GM12873 (cell line): ENCODE data around the gene RPL18.

Experiments used
- TF ChIP-seq, protein P1 (sequence below): IDR thresholded peaks from 2 replicates; pipeline ENCODE4 v1.5.1; 2012; ENCODE audit warnings: low read depth, mild to moderate bottlenecking, moderate library complexity, low read length, control low read depth; ENCODE audit not compliant: insufficient read depth; ENCODE audit errors: missing control alignments

The RPL18 gene

DNA sequence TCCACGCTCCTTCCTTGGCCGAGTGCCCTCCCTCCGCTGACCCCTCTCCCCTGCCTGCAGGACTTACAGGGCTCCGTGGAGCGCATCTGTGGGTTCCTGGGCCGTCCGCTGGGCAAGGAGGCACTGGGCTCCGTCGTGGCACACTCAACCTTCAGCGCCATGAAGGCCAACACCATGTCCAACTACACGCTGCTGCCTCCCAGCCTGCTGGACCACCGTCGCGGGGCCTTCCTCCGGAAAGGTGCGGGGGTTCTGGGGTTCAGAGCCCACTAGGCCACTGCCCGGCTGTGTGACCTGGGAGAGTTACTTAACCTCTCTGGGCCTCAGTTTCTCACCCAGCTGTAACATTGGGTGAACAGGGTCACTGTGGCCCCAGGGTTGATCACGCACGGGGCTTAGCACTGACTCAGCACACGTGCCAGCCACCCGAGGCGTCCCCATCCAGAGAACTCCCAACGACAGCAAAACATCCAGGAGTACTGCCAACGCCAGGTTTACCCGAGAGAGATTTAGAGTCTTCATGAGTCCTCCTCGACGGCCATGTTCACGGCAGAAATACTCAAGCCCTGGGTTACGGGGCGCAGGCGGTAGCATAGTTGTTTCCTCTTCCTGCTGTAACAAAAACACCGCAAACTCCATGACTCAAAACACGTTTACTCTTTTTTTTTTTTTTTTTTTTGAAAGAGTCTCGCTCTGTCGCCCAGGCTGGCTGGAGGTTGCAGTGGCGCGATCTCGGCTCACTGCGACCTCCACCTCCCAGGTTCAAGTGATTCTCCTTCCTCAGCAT is 22.1 kb downstream of the RPL18 start:
- TF ChIP-seq, protein P1, sequence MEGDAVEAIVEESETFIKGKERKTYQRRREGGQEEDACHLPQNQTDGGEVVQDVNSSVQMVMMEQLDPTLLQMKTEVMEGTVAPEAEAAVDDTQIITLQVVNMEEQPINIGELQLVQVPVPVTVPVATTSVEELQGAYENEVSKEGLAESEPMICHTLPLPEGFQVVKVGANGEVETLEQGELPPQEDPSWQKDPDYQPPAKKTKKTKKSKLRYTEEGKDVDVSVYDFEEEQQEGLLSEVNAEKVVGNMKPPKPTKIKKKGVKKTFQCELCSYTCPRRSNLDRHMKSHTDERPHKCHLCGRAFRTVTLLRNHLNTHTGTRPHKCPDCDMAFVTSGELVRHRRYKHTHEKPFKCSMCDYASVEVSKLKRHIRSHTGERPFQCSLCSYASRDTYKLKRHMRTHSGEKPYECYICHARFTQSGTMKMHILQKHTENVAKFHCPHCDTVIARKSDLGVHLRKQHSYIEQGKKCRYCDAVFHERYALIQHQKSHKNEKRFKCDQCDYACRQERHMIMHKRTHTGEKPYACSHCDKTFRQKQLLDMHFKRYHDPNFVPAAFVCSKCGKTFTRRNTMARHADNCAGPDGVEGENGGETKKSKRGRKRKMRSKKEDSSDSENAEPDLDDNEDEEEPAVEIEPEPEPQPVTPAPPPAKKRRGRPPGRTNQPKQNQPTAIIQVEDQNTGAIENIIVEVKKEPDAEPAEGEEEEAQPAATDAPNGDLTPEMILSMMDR = no peak

DNA sequence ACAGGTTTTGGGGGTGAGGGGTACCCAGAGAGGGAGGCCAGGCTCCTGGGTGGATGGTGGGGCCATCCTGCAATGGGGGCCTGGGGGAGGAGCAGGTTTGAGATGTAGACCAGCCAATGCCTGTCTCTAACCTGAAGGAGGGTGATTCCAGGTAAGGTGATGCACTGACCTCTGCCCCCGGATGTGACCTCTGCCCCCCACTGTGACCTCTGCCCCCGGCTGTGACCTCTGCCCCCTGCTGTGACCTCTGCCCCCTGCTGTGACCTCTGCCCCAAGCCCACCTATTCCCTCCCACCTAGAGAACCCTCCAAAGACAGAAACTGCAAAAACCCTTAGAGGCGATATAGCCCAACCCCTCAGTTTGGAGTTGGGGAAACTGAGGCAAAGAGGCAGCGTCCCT is 22.7 kb downstream of the RPL18 start:
- TF ChIP-seq, protein P1 = no peak

DNA sequence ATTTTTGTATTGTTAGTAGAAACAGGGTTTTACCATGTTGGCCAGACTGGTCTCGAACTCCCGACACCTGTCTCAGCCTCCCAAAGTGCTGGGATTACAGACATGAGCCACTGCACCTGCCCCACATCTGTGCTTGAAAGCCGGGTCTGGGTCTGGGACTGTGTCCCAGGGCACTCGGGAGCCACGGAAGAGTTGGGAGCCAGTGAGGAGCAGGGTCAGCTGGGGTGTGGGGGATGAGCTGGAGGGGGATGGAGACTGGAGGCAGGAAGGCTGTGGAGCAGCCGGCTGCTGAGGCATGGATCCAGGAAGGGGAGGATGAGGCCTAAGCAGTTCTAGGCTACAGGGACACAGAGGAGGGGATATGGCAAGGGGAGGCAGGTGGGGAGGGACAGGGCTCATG is 23.1 kb downstream of the RPL18 start:
- TF ChIP-seq, protein P1 = no peak

DNA sequence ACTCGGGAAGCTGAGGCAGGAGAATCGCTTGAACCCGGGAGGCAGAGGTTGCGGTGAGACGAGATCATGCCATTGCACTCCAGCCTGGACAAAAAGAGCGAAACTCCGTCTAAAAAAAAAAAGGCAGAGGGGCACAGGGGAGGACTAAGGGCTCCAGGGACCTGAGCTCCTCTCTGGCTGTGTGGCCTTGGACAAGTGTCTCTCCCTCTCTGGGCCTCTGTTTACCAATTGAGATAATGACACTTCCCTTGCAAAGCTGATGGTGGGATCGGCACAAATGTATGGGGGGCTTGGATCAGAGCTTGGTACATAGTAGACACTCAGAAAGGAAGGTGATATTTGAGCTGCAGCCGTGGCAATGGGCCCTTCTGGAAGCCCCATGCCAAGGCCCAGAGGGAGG is 23.8 kb downstream of the RPL18 start:
- TF ChIP-seq, protein P1 = no peak

DNA sequence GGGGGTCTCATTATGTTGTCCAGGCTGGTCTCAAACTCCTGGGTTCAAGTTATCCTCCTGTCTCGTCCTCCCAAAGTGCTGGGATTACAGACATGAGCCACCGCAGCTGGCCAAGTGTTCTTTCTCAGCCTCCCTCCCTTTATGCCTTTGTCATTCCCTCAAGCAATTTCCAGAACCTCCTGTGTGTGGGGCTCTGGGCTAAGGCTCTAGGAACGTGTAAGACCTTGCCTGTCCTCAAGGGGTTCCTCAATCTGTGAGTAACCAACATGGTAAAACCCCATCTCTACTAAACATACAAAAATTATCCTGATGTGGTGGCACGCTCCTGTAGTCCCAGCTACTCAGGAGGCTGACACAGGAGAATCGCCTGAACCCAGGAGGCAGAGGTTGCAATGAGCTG is 28.0 kb downstream of the RPL18 start:
- TF ChIP-seq, protein P1 = peak; percentile 16

DNA sequence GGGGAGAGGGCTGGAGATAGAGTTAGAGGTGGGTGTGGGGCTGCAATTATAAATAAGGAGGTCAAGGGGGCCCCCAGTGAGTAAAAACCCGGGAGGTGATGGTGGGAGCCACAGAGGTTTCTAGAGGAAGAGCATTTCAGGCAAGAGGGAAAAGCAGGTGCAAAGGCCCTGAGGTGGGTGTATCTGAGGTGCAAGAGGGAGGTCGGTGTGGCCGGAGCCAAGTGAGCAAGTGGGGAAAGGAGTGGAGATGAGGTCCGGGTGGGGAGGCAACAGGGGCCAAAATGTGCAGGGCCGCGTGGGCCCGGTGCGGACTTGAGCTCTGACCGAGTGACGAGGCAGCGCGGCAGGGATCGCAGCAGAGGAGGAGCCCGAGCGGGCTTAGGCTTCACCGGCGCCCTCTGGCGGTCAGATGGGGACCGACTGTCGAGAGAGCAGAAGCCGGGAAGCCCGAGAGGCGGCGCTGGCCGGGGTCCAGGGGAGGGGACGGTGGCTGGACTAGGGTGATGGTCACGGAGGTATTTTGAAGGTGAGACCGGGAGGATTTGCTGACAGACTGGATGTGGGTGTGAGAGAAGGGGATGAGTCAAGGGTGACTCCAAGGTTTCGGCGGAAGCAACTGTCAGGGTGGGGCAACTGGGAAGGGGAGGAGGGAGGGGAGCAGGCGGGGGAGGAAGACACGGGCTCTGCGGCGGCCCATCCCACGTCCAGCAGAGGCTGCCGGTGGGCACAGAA is 30.1 kb downstream of the RPL18 start:
- TF ChIP-seq, protein P1 = peak; percentile 94

DNA sequence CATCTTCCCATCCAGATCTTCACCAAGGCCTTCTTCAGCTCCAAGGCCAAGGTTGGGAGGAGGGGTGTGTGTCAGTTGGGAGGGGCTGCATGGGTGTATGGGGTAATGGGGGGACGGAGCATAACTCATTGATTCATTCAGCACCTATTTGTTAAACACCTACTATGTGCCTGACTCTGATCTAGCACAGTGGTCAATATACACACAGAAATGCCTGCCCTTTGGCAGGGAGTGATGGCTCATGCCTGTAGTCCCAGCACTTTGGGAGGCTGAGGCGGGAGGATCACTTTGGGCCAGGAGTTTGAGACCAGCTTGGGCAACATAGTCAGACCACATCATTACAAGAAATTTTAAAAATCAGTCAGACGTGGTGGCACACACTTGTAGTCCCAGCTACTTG is 31.6 kb downstream of the RPL18 start:
- TF ChIP-seq, protein P1 = no peak
